DMS153 treated with DMSO at 0.1 percent for 48 hours (cell line): ENCODE data around the gene SLC16A12.

Source experiments
- DNase-seq: peaks from one replicate; lab custom pipeline; 2025; ENCODE audit not compliant: unreplicated experiment; lab: John Stamatoyannopoulos, UW

Gene SLC16A12

DNA sequence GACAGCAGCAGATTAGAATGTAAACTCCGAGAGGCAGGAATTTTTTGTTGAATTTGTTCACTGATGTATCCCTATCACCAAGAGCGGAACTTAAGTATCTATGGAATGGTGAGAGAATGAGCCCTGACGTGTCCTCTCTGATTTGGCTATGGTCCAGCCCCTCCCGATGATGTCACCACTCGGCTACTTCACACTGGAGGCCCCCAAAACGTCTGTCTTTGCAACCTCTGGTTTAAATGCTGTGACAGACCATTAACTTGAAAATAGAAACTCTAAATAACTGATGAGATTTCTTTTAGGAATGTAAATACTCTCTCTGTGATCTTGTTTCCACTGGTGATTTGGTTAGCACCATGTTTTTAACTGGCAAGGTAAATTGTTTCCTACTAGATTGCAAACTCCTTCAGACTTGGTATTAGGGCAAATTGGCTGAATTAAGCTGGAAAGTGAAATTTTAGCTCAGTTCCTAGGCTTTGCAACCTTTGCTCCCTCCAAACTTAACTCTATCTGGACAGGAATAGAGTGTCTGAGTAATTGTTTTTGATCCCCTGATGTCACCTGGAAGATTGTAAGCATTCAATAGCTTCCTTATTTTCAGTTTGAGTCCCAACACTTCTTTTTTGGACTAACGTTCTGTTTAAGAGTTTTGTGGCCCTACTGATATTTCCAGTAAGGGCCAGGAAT is 19.1 kb downstream of the SLC16A12 start:
- DNase-seq: no peak

- DNase-seq: no peak
These were observed 20.2 kb downstream of the SLC16A12 start for GRCh38 chr10:89515031-89515841.

DNA sequence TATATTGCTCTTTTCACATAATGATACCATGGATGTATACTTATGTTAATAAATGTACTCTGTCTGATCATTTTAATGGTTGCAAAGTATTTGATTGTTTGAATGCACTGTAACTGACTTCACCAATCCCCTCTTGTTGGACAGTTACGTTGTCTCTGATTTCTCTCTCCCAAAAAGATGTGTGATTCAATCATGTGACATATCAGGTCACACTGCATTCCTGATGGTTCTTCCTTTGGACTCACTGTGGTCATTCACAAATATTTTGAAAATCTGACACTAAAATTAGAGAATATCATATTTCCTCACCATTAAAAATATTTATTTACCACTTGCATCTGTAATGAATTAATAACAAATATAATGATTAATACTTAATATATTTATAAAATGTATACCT is 22.2 kb downstream of the SLC16A12 start:
- no peak for DNase-seq

DNA sequence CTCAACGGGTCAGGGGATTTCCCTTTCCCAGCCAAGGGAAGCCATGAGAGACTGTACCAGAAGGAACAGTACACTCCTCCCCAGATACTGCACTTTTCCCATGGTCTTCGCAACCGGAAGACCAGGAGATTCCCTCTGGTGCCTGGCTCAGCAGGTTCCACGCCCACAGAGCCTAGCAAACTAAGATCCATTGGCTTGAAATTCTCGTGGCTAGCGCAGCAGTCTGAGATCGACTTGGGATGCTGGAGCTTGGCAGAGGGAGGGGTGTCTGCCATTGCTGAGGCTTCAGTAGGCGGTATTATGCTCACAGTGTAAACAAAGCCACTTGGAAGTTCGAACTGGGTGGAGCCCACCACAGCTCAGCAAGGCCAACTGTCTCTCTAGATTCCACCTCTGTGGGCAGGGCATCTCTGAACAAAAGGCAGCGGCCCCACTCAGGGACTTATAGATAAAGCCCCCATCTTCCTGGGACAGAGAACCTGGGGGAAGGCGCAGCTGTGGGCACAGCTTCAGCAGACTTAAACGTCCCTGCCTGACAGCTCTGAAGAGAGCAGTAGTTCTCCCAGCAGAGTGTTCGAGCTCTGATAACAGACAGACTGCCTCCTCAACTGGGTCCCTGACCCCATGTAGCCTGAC is 29.6 kb downstream of the SLC16A12 start:
- no peak for DNase-seq

DNA sequence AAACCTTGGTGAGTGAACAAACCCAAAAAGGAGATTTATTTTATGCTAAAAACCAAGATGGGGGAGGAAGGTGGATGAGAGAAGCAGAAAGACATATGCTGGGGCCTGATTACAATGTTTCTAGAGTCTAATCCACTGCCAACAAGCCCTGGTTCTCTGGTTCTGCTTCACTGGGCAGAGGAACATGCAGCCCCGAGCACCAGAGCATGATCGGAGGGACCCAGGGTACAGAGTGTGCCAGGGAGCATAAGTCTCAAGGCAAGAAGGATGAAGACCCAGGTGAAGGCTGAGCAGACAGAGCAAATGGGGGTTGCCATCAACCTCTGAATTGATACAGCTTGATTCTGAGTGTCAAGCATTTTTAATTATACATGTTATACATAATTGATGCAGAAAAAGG is 30.7 kb downstream of the SLC16A12 start:
- no peak for DNase-seq

GRCh38 chr10:89503652-89504370 is 31.6 kb downstream of the SLC16A12 start:
- no peak for DNase-seq

DNA sequence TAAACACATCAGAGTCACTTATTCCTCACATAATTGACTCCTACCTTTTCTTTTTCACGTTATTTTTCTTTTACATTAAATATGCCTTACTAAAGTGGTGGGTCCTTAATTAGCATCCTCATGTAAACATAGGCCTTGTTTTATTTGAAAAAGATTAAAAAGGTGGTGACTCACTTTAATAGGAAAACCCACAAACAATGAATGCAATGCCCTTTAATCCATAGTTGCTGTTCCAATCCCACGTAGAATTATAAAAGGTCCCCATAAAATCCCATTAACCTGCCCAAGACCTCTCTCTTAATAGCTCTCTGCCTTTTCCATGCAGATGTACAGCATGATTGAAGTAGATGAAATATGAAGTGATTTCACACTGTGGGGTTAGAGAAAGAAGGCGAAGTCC is 32.2 kb downstream of the SLC16A12 start:
- no peak for DNase-seq

GRCh38 chr10:89502549-89502948 is 32.8 kb downstream of the SLC16A12 start:
- no peak for DNase-seq

DNA sequence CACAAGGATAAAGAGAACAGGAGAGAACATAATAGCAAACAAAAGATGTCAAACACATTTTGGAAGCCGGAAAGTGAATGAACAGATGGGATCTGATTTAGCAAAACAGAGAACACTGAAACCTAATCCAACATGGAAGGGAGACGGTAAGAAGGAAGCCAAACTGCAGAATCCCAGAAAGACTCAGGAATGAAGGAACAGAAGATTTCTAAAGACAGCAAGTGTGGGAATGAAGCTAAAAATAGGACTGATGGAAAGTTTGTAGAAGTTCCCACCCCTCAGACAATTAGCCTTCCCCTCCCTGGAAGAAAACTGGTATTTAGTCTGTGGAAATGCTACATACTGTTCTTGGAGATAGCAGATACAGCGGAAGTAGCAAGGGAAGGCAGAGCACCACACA is 40.8 kb downstream of the SLC16A12 start:
- no peak for DNase-seq

DNA sequence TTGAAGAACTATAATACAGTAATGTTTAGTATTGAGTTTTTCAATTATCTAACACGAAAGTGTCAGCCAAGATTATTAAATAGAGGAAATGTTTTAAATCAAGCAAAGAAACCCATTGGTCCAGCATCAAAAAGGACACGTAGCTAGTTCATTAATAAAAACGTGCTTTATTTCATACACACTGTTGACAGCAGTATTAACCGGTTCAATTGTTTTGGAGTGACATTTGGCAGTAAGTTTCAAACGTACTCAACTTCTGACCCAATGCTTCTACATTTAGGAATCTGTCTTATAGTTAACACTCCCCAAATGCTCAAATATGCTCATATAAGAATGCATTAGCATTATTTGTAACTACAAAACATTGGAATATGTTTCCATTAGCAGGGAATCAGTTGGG is 41.3 kb downstream of the SLC16A12 start:
- DNase-seq: no peak

DNA sequence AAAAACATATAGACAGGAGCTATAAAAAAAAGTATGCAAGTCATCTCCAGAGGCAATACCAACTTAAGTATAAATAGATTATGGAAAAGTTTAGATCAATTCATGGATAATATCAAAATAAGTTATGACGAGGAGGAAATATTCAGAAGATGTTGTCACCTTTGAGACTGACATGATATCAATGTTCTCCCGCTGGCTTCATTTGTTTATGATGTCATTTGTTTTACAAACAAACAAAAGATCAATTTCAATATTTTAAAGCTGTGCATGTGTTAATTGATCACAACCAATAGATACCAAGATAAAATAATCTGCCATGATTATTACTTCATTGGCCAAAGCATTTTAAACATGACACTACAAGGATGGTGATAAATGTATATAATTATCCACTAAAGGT is 43.5 kb downstream of the SLC16A12 start:
- DNase-seq: no peak

- DNase-seq: no peak
These were observed 44.6 kb downstream of the SLC16A12 start for GRCh38 chr10:89490596-89491335.

DNA sequence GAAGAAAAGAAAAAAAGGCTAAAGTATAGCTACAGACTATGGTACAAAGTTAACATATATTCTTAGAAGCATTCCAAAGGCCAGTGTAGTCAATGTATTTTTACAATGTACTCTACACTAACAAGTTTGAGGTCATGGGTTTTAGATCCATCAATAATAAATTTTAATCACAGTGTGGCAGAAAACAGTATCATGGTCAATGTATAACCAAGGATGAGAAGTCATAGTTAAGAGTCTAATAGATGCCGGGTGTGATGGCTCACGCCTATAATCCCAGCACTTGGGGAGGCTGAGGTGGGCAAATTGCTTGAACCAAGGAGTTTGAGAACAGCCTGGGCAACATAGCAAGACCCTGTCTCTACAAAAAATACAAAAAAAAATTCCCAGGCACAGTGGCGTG is 53.1 kb downstream of the SLC16A12 start:
- no peak for DNase-seq

DNA sequence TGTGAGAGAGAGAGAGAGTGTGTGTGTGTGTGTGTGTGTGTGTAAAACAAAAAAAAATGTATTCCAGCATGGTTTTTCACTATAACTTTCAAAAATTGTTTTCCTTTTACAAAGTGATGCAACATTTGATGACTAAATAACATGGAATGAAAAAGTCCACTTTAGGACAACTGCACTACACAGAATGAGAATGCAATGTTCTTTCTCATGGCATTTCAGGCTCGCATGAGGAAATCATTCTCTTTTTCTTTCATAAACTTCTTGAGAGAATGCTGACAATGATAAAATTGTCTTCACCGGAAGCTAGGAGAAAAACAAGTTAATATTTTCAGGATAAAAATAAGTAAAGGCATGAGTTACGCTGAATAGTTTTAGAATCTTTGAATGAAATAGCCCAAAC is 53.7 kb downstream of the SLC16A12 start:
- DNase-seq: no peak

DNA sequence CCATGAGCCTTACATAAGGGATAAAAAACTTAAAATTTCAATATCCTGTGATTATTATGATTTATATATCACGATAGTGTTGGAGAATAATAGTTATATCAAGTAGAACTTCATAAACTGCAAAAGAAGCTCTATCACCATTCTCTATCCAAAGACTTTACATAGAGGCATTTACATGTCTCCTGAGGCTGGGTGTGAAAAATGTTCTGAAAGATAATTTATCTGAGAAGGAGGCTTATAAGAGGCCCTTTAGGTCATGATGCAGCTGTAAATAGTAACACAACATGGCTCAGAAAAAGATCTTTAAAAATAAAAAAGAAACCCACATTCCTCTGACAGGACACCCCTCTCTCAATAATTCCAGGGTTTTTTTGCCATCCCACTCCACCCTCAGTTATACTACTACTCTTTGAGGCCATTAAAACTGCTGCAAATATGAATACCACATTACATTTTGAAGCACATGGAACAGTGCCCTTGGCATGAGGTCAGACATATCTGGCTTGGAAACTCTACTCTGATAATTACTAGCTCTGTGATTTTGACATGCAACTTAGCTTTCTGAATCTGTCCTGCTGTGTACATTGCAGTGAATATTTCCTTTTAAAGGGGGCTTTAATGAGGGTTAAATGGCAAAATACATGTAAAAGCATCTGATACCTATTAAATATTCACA is 55.5 kb downstream of the SLC16A12 start:
- no peak for DNase-seq

DNA sequence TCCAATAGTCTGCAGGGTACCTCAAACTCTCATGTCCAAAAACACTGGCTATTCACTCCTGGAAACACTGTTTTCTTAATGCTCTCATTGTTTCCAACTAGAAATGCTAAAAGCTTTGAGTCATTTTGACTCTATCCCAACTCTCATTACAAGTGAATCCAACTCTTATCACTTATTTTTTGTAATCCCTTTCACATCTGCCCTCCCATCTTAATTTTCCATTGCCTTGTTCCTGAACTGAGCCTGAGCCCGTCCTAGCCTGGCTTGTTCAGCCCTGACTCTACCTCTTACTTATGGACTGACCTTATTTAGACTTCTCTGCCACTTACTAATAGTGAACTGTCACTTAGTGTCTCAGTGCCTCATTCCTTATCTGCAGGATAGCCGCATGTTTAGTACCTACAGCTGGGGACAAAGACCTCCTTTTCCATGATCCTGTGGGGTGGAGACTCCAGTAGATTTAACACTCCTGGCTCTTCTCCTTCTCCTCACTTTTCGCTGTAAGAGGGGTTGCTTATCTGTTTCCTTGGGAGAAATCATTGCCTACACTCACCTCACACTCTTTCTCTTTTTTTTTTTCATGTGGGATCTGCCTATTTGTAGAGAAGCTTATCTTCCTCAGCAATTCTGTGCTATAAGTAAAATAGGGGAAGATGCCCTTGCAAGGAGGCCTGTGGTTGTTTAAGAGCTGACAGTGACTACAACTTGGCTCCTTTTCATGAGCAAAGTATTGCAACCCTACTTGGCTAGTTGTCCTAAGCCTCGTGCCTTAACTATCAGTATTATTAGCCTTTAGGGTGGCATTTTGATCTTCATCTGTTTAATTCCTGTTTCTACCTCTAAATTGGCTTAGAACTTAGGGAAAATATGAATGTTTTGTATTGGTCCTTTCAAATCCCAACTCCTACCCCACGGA is 56.4 kb downstream of the SLC16A12 start:
- DNase-seq: no peak

GRCh38 chr10:89478085-89478738 is 57.2 kb downstream of the SLC16A12 start:
- DNase-seq: no peak

GRCh38 chr10:89476150-89476549 is 59.2 kb downstream of the SLC16A12 start:
- DNase-seq: no peak

GRCh38 chr10:89475591-89475998 is 59.8 kb downstream of the SLC16A12 start:
- no peak for DNase-seq
